ENCODE data around the gene RNF133.
"Not testable (repeated sequence)": the region's sequence is repeated elsewhere in the genome, so short reads cannot be mapped to it uniquely, and the experiment has no call there.

RNF133 gene

GRCh38 chr7:122679269-122679709, 19.6 kb downstream of the RNF133 start:
- not testable (repeated sequence) for H3K27ac ChIP-seq (ENCODE audit: low read depth, low read length); H3K36me3 ChIP-seq (ENCODE audit: control insufficient read depth in 5 of 5, insufficient read depth in 5 of 5, low read length in 5 of 5); H3K4me3 ChIP-seq (ENCODE audit: low read depth in 1 of 5, low read length in 5 of 5); H3K9me3 ChIP-seq (ENCODE audit: control insufficient read depth in 5 of 5, low read length in 5 of 5); H3K27me3 ChIP-seq (ENCODE audit: control insufficient read depth in 5 of 5, insufficient read depth in 4 of 5, low read length in 5 of 5); H3K9ac ChIP-seq (ENCODE audit: low read length in 5 of 5); H3K4me1 ChIP-seq (ENCODE audit: control insufficient read depth in 5 of 5, insufficient read depth in 5 of 5, low read length in 5 of 5)

GRCh38 chr7:122677149-122677548, 21.8 kb downstream of the RNF133 start:
- Histone ChIP-seq H3K27ac (ENCODE audit: low read depth, low read length) (no peak overlapping the region), H3K4me3 (ENCODE audit: low read depth in 1 of 5, low read length in 5 of 5) (no peak overlapping the region), H3K27me3 (ENCODE audit: control insufficient read depth in 5 of 5, insufficient read depth in 4 of 5, low read length in 5 of 5) (no peaks in the 10 kb centered on the region), H3K4me1 (ENCODE audit: control insufficient read depth in 5 of 5, insufficient read depth in 5 of 5, low read length in 5 of 5) (peaks cover 0 to 11% (median 6%) of the 10 kb centered on the region in 5 donors), H3K36me3 (ENCODE audit: control insufficient read depth in 5 of 5, insufficient read depth in 5 of 5, low read length in 5 of 5) (no peaks in the 10 kb centered on the region), H3K9ac (ENCODE audit: low read length in 5 of 5) (no peak overlapping the region), H3K9me3 (ENCODE audit: control insufficient read depth in 5 of 5, low read length in 5 of 5) (no peaks in the 10 kb centered on the region)

- H3K9me3 ChIP-seq (ENCODE audit: control insufficient read depth in 5 of 5, low read length in 5 of 5): no peaks in the 10 kb centered on the region
- no peak overlapping the region for H3K4me3 ChIP-seq (ENCODE audit: low read depth in 1 of 5, low read length in 5 of 5)
- peaks cover 0 to 11% (median 6%) of the 10 kb centered on the region in 5 donors for H3K4me1 ChIP-seq (ENCODE audit: control insufficient read depth in 5 of 5, insufficient read depth in 5 of 5, low read length in 5 of 5)
- H3K36me3 ChIP-seq (ENCODE audit: control insufficient read depth in 5 of 5, insufficient read depth in 5 of 5, low read length in 5 of 5): no peaks in the 10 kb centered on the region
- no peak overlapping the region for H3K27ac ChIP-seq (ENCODE audit: low read depth, low read length)
- H3K9ac ChIP-seq (ENCODE audit: low read length in 5 of 5): no peak overlapping the region
- H3K27me3 ChIP-seq (ENCODE audit: control insufficient read depth in 5 of 5, insufficient read depth in 4 of 5, low read length in 5 of 5): no peaks in the 10 kb centered on the region
Observed at GRCh38 chr7:122676466-122676865, 22.5 kb downstream of the RNF133 start.

- H3K4me3 ChIP-seq (ENCODE audit: low read depth in 1 of 5, low read length in 5 of 5): no peak overlapping the region
- H3K27ac ChIP-seq (ENCODE audit: low read depth, low read length): no peak overlapping the region
- peaks cover 0 to 11% (median 6%) of the 10 kb centered on the region in 5 donors for H3K4me1 ChIP-seq (ENCODE audit: control insufficient read depth in 5 of 5, insufficient read depth in 5 of 5, low read length in 5 of 5)
- H3K27me3 ChIP-seq (ENCODE audit: control insufficient read depth in 5 of 5, insufficient read depth in 4 of 5, low read length in 5 of 5): no peaks in the 10 kb centered on the region
- no peak overlapping the region for H3K9ac ChIP-seq (ENCODE audit: low read length in 5 of 5)
- H3K9me3 ChIP-seq (ENCODE audit: control insufficient read depth in 5 of 5, low read length in 5 of 5): no peaks in the 10 kb centered on the region
- H3K36me3 ChIP-seq (ENCODE audit: control insufficient read depth in 5 of 5, insufficient read depth in 5 of 5, low read length in 5 of 5): no peaks in the 10 kb centered on the region
Observed at GRCh38 chr7:122675621-122676020, 23.3 kb downstream of the RNF133 start.

GRCh38 chr7:122675011-122675410, 23.9 kb downstream of the RNF133 start:
- Histone ChIP-seq H3K9me3 (ENCODE audit: control insufficient read depth in 5 of 5, low read length in 5 of 5) (no peaks in the 10 kb centered on the region), H3K9ac (ENCODE audit: low read length in 5 of 5) (no peak overlapping the region), H3K36me3 (ENCODE audit: control insufficient read depth in 5 of 5, insufficient read depth in 5 of 5, low read length in 5 of 5) (no peaks in the 10 kb centered on the region), H3K4me1 (ENCODE audit: control insufficient read depth in 5 of 5, insufficient read depth in 5 of 5, low read length in 5 of 5) (peaks cover 0 to 11% (median 6%) of the 10 kb centered on the region in 5 donors), H3K27ac (ENCODE audit: low read depth, low read length) (no peak overlapping the region), H3K27me3 (ENCODE audit: control insufficient read depth in 5 of 5, insufficient read depth in 4 of 5, low read length in 5 of 5) (no peaks in the 10 kb centered on the region), H3K4me3 (ENCODE audit: low read depth in 1 of 5, low read length in 5 of 5) (peak overlapping the region in 1 of 5 donors; percentile 38)

GRCh38 chr7:122674502-122674901, 24.4 kb downstream of the RNF133 start:
- Histone ChIP-seq H3K27me3 (ENCODE audit: control insufficient read depth in 5 of 5, insufficient read depth in 4 of 5, low read length in 5 of 5) (no peaks in the 10 kb centered on the region), H3K36me3 (ENCODE audit: control insufficient read depth in 5 of 5, insufficient read depth in 5 of 5, low read length in 5 of 5) (no peaks in the 10 kb centered on the region), H3K4me3 (ENCODE audit: low read depth in 1 of 5, low read length in 5 of 5) (peak overlapping the region; percentile 5 to 38 (median 18)), H3K9me3 (ENCODE audit: control insufficient read depth in 5 of 5, low read length in 5 of 5) (no peaks in the 10 kb centered on the region), H3K27ac (ENCODE audit: low read depth, low read length) (no peak overlapping the region), H3K4me1 (ENCODE audit: control insufficient read depth in 5 of 5, insufficient read depth in 5 of 5, low read length in 5 of 5) (peaks cover 0 to 11% (median 6%) of the 10 kb centered on the region in 5 donors), H3K9ac (ENCODE audit: low read length in 5 of 5) (peak overlapping the region in 2 of 5 donors; percentile 28 to 48)

GRCh38 chr7:122673951-122674350, 25.0 kb downstream of the RNF133 start:
- Histone ChIP-seq H3K27ac (ENCODE audit: low read depth, low read length) (no peak overlapping the region), H3K4me3 (ENCODE audit: low read depth in 1 of 5, low read length in 5 of 5) (no peak overlapping the region), H3K36me3 (ENCODE audit: control insufficient read depth in 5 of 5, insufficient read depth in 5 of 5, low read length in 5 of 5) (no peaks in the 10 kb centered on the region), H3K9ac (ENCODE audit: low read length in 5 of 5) (no peak overlapping the region), H3K9me3 (ENCODE audit: control insufficient read depth in 5 of 5, low read length in 5 of 5) (no peaks in the 10 kb centered on the region), H3K27me3 (ENCODE audit: control insufficient read depth in 5 of 5, insufficient read depth in 4 of 5, low read length in 5 of 5) (no peaks in the 10 kb centered on the region), H3K4me1 (ENCODE audit: control insufficient read depth in 5 of 5, insufficient read depth in 5 of 5, low read length in 5 of 5) (peaks cover 0 to 11% (median 6%) of the 10 kb centered on the region in 5 donors)

- H3K27me3 ChIP-seq (ENCODE audit: control insufficient read depth in 5 of 5, insufficient read depth in 4 of 5, low read length in 5 of 5): no peaks in the 10 kb centered on the region
- no peak overlapping the region for H3K27ac ChIP-seq (ENCODE audit: low read depth, low read length)
- H3K36me3 ChIP-seq (ENCODE audit: control insufficient read depth in 5 of 5, insufficient read depth in 5 of 5, low read length in 5 of 5): no peaks in the 10 kb centered on the region
- peaks cover 0 to 11% (median 6%) of the 10 kb centered on the region in 5 donors for H3K4me1 ChIP-seq (ENCODE audit: control insufficient read depth in 5 of 5, insufficient read depth in 5 of 5, low read length in 5 of 5)
- H3K4me3 ChIP-seq (ENCODE audit: low read depth in 1 of 5, low read length in 5 of 5): no peak overlapping the region
- H3K9ac ChIP-seq (ENCODE audit: low read length in 5 of 5): no peak overlapping the region
- H3K9me3 ChIP-seq (ENCODE audit: control insufficient read depth in 5 of 5, low read length in 5 of 5): no peaks in the 10 kb centered on the region
Observed at GRCh38 chr7:122672536-122672935, 26.4 kb downstream of the RNF133 start.

- H3K9me3 ChIP-seq (ENCODE audit: control insufficient read depth in 5 of 5, low read length in 5 of 5): no peaks in the 10 kb centered on the region
- H3K27ac ChIP-seq (ENCODE audit: low read depth, low read length): no peak overlapping the region
- H3K27me3 ChIP-seq (ENCODE audit: control insufficient read depth in 5 of 5, insufficient read depth in 4 of 5, low read length in 5 of 5): no peaks in the 10 kb centered on the region
- no peak overlapping the region for H3K4me3 ChIP-seq (ENCODE audit: low read depth in 1 of 5, low read length in 5 of 5)
- no peaks in the 10 kb centered on the region for H3K36me3 ChIP-seq (ENCODE audit: control insufficient read depth in 5 of 5, insufficient read depth in 5 of 5, low read length in 5 of 5)
- no peaks in the 10 kb centered on the region for H3K4me1 ChIP-seq (ENCODE audit: control insufficient read depth in 5 of 5, insufficient read depth in 5 of 5, low read length in 5 of 5)
- H3K9ac ChIP-seq (ENCODE audit: low read length in 5 of 5): no peak overlapping the region
Observed at GRCh38 chr7:122663733-122664132, 35.2 kb downstream of the RNF133 start.

GRCh38 chr7:122658856-122659255, 40.1 kb downstream of the RNF133 start:
- H3K27me3 ChIP-seq (ENCODE audit: control insufficient read depth in 5 of 5, insufficient read depth in 4 of 5, low read length in 5 of 5): no peaks in the 10 kb centered on the region
- no peaks in the 10 kb centered on the region for H3K36me3 ChIP-seq (ENCODE audit: control insufficient read depth in 5 of 5, insufficient read depth in 5 of 5, low read length in 5 of 5)
- H3K4me3 ChIP-seq (ENCODE audit: low read depth in 1 of 5, low read length in 5 of 5): no peak overlapping the region
- H3K9ac ChIP-seq (ENCODE audit: low read length in 5 of 5): no peak overlapping the region
- H3K9me3 ChIP-seq (ENCODE audit: control insufficient read depth in 5 of 5, low read length in 5 of 5): peaks cover 0 to 3% (median 0%) of the 10 kb centered on the region in 5 donors
- H3K27ac ChIP-seq (ENCODE audit: low read depth, low read length): no peak overlapping the region
- no peaks in the 10 kb centered on the region for H3K4me1 ChIP-seq (ENCODE audit: control insufficient read depth in 5 of 5, insufficient read depth in 5 of 5, low read length in 5 of 5)

GRCh38 chr7:122653685-122654084, 45.2 kb downstream of the RNF133 start:
- Histone ChIP-seq H3K9ac (ENCODE audit: low read length in 5 of 5) (no peak overlapping the region), H3K27ac (ENCODE audit: low read depth, low read length) (no peak overlapping the region), H3K36me3 (ENCODE audit: control insufficient read depth in 5 of 5, insufficient read depth in 5 of 5, low read length in 5 of 5) (no peaks in the 10 kb centered on the region), H3K27me3 (ENCODE audit: control insufficient read depth in 5 of 5, insufficient read depth in 4 of 5, low read length in 5 of 5) (no peaks in the 10 kb centered on the region), H3K9me3 (ENCODE audit: control insufficient read depth in 5 of 5, low read length in 5 of 5) (peaks cover 0 to 3% (median 0%) of the 10 kb centered on the region in 5 donors), H3K4me3 (ENCODE audit: low read depth in 1 of 5, low read length in 5 of 5) (no peak overlapping the region), H3K4me1 (ENCODE audit: control insufficient read depth in 5 of 5, insufficient read depth in 5 of 5, low read length in 5 of 5) (peaks cover 0 to 4% (median 0%) of the 10 kb centered on the region in 5 donors)
